Astrocyte (in vitro differentiated cells and primary cell): Measurements from ENCODE around the gene FAM240B.

Experiments
- EZH2 ChIP-seq: IDR thresholded peaks from 2 replicates; pipeline ENCODE4 v1.6.1; 2012; ENCODE audit warnings: mild to moderate bottlenecking, low read length, inconsistent platforms; ENCODE audit not compliant: insufficient read depth
- TF ChIP-seq, protein P1 (sequence below): IDR thresholded peaks from 2 replicates; pipeline ENCODE4 v1.5.1; 2011; ENCODE audit warnings: low read depth, mild to moderate bottlenecking, inconsistent platforms, low read length, moderate library complexity; ENCODE audit not compliant: insufficient read depth

DNA sequence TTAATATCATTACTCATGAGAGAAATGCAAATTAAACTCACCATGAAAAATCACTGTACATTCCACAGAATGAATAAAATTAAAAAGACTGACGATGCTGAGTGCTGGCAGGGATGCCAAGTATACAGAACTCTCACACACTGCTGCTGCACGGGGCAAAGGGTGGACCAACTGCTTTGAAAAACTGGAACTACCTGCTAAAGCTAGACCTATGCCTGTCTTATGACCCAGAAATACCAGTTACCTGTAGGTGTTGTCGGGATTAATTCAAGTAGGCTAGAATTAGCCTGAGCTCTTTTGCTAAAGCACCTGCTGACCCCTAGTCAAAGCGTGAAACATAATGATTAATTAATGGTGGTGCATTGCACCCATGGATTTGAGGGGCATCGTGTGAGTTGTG lies 63.0 kb downstream of the FAM240B start:
- TF ChIP-seq, protein P1, sequence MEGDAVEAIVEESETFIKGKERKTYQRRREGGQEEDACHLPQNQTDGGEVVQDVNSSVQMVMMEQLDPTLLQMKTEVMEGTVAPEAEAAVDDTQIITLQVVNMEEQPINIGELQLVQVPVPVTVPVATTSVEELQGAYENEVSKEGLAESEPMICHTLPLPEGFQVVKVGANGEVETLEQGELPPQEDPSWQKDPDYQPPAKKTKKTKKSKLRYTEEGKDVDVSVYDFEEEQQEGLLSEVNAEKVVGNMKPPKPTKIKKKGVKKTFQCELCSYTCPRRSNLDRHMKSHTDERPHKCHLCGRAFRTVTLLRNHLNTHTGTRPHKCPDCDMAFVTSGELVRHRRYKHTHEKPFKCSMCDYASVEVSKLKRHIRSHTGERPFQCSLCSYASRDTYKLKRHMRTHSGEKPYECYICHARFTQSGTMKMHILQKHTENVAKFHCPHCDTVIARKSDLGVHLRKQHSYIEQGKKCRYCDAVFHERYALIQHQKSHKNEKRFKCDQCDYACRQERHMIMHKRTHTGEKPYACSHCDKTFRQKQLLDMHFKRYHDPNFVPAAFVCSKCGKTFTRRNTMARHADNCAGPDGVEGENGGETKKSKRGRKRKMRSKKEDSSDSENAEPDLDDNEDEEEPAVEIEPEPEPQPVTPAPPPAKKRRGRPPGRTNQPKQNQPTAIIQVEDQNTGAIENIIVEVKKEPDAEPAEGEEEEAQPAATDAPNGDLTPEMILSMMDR = no peak
- TF ChIP-seq EZH2 = no peak
